Left renal pelvis (tissue), 4 donors: Measurements from ENCODE around the gene CD36. TPM values are rescaled to one million over a fixed set of nuclear protein-coding genes. Genes with fewer than 3 reads are reported as not detected.

ENCODE experiments used
- DNase-seq, 4 donors: peaks; one replicate each; pipeline ENCODE4 v3.0.0-alpha.2; 2013; ENCODE audit warnings: low read depth in 4 of 4, low spot score in 3 of 4
- polyA plus RNA-seq, 4 donors: library from polyadenylated mRNA; unstranded; fragments of 120-200 nt; gene quantifications; one replicate each; pipeline ENCODE4 v1.2.1, GENCODE V29; 2013; ENCODE audit not compliant: insufficient read length in 4 of 4

Gene CD36
- polyA plus RNA-seq, 4 donors, result 24.5 to 152 (median 35.6) TPM

- DNase-seq, result no peak
Observed at GRCh38 chr7:80686576-80686975, 48.1 kb downstream of the CD36 start.

GRCh38 chr7:80699045-80699638 is 60.7 kb downstream of the CD36 start:
- peak in 2 of 4 donors; percentile 29 to 37 for DNase-seq

GRCh38 chr7:80699721-80700256 is 61.3 kb downstream of the CD36 start:
- no peak for DNase-seq

GRCh38 chr7:80703272-80703671 is 64.8 kb downstream of the CD36 start:
- no peak for DNase-seq

- no peak for DNase-seq
Observed at GRCh38 chr7:80705130-80705781, 66.8 kb downstream of the CD36 start.

GRCh38 chr7:80707318-80707717 is 68.9 kb downstream of the CD36 start:
- no peak for DNase-seq

DNA sequence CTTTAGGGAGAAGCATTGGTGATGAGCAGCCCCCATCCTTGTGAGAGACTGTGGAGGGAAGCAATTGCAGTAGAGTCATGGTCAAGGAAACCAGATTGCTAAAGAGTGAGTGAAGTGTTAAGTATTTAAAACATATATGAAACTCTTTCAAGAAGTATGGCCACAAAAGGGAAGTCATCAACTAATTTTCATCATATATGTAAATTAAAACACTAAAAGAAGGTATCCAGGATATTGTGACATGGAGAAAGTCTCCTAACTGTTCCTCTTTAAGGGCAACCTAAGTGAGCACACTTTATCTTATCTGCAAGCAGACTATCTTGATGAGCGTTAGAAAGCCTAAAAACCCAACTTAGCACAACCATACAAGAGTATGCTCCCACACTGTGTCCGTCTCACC is 69.7 kb downstream of the CD36 start:
- DNase-seq, result no peak

GRCh38 chr7:80711531-80711930 is 73.1 kb downstream of the CD36 start:
- no peak for DNase-seq

DNA sequence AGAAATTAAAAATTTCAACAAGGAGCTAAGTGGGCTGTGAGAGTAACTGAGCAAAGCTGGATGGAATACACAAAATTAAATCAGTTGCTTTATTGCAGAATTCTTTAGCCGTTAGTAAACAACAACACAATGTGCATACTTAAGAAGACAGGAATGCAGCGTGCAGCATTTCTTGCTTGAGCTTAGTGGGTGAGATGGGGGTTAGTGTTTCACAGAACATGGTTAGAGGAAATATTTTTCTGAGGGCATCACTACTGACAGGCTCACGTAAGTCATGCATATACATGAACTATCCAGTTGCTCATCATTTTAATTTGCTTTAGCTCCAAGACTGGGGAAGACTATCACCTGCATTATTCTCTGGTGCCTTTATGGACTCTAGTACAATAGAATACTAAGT is 80.8 kb downstream of the CD36 start:
- DNase-seq, result no peak

- no peak for DNase-seq
Observed at GRCh38 chr7:80720146-80720545, 81.7 kb downstream of the CD36 start.

DNA sequence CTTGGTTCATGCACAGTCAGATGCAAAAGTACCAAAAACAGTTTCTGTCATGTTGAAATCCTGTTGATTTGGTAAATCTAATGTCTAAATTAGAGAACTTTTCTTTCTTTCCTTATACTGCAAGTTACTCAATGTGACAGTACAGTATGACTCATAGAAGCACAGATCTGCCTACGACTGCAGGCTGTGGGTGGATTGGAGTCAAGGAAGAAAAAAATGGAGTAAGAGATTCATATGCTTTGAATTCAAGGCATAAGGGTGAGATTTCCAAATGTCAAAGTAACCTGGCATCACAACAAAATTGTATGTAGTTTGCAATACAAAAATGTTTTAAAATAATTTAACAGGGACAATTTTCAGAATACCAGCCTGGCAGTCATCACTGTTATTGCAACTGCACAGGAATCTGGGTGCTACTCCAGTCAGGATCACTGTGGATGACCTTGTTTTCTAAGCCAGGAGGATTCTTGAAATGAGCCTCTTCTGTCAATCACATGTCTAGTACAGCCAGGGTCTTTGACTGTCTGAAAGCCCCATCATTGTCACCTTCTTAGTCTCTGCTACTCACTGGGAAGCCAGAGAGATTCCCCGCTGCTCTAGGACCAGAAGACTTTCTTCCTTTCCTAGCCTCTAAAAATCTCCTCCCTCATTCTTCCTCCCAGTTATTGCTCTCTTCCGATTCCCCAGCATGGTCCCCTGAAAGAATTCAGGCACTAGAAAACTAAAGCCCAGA is 83.6 kb downstream of the CD36 start:
- DNase-seq, result no peak

- DNase-seq, result no peak
Observed at GRCh38 chr7:80722616-80723195, 84.3 kb downstream of the CD36 start.

GRCh38 chr7:80724249-80724871 is 85.9 kb downstream of the CD36 start:
- DNase-seq, result peak; percentile 67 to 72 (median 70)

- DNase-seq, result no peak
Observed at GRCh38 chr7:80725181-80725611, 86.8 kb downstream of the CD36 start.

Other genes starting within 250 kb of the CD36 start
- not detected for gene GNAT3, start 126.6 kb upstream of the CD36 start, polyA plus RNA-seq